NCI-H524 (cell line): ENCODE results near the gene ADGRF5.
"Not testable (repeated sequence)": the region's sequence is repeated elsewhere in the genome, so short reads cannot be mapped to it uniquely, and the experiment has no call there.

Source experiments
- DNase-seq, 2 experiments: peaks; one replicate each; lab custom pipeline; 2025; lab: John Stamatoyannopoulos, UW

The ADGRF5 gene

GRCh38 chr6:46894433-46894832 lies 27.3 kb downstream of the ADGRF5 start:
- no peak for DNase-seq

- no peak for DNase-seq
Observed at GRCh38 chr6:46893648-46894047, 28.1 kb downstream of the ADGRF5 start.

DNA sequence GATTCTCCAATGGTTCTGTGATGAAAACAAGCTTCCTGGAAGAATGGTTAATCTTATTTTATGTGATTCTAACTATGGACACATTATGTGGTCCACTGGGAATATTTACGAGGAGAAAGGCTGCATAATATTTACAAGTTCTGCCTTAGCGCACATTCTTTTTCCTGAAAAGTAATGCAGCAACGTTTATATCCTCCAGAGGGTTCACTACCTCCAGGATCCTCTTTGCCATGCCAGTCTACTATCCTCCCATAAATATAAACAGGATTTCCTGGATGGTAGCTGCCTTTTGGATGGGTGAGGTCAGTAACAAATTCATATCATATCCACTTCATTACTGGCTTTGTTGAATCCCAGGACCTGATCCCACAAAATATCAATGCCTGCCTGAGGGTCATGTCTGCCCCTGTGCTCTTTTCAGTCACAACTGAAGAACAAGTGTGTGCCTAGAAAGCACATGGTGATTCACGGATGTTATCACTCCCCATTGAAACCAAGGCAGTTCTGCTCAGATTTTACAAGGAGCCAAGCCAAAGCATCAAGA lies 30.4 kb downstream of the ADGRF5 start:
- DNase-seq, result no peak

GRCh38 chr6:46888578-46888977 lies 33.2 kb downstream of the ADGRF5 start:
- DNase-seq, result no peak

- no peak for DNase-seq
Observed at GRCh38 chr6:46888031-46888430, 33.7 kb downstream of the ADGRF5 start.

DNA sequence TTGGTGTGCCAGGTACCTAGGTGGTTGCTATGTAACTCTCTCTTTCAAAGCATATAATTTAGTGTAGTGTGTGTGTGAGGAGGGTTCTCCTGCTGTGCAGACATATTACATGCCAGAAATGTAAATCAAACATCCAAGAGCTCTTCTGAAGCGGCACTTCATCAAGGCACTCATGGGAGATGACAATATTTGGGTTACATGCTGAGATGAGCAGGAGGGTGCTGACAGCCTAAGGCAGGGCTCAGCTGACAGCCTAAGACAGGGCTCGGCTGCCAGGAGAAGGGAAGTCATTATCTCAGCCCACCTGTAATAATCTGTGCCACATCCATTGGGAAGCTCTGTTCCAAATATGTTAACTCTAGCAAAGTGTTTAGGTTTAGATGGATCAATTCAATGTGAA lies 39.1 kb downstream of the ADGRF5 start:
- no peak for DNase-seq

- no peak for DNase-seq
Observed at GRCh38 chr6:46879003-46879402, 42.7 kb downstream of the ADGRF5 start.

DNA sequence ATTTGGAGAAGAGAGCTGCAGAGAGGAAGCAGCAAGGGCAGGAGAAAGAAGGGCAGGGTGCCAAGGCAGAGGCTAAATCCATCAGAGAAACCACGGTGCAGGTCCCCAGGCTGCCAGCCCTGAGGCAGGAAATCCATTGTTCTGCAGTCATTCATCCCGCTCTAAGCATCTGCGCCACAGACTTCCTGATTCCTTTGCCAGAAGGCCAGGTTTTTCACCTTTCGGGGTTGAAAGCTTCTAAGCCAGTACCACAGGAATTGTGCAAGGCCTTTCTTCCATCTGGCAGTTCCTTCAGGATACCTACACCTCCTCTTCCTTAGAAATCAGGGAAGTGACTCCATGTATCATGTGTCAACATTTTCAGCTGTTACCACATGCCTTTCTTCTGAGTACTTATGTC lies 45.6 kb downstream of the ADGRF5 start:
- DNase-seq, result peak in 1 of 2 experiments; percentile 0

GRCh38 chr6:46867411-46867810 lies 54.3 kb downstream of the ADGRF5 start:
- no peak for DNase-seq

DNA sequence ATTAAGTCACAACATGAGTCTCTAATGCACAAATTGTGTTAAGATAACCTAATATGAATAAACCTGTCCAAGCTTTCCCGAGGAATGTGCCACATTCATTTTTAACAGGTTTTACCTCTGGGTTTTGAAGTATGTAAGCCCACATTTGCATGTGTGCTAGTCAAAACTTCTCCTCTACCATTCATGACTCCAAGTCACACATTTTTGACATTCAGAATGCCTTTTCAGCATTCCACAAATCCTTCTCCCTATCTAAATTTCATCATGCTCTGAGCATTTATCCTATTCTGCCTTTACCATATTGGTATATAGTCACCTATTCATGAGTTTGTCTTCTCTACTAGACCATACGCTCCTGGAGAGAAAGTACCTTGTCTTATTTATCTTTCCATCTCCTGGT lies 56.5 kb downstream of the ADGRF5 start:
- no peak for DNase-seq

GRCh38 chr6:46863791-46864190 lies 57.9 kb downstream of the ADGRF5 start:
- DNase-seq, result no peak

DNA sequence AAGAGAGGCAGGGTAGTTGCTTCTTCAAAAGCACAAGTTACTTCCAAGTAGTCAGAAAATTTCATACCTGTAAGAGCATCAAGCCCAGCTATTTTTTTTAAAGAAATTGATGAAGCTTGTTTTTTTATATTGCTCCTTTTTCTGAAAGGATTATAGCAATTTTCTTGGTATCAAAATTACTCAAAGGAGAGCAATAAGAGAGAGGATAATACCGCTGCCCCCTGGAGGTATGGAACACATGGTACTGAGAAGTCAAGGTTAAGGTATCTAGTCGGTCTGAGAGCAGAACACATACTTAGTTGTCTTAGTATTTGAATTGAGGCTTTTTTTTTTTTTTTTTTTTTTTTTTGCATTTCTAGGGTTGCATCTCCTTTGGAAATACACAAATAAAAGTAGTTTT lies 59.4 kb downstream of the ADGRF5 start:
- DNase-seq, result no peak

DNA sequence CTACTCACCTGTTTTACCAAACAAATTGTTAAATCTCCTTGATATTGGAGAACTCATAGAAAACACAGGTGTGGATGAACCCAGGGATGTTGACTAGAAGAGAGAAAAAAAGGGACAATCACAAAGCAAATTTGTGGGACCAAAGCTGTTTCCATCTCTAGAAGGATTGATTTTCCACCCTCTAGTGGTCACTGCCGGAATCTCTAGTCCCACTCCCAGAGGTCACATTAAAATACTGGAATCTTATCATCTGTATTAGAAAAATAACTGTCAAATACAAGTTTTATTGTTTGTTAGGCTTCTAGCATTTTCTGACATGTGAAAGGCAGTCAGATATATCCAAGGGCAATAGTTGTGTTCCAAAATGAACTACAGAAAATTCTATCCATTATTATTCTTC lies 65.8 kb downstream of the ADGRF5 start:
- DNase-seq, result peak in 1 of 2 experiments; percentile 1

DNA sequence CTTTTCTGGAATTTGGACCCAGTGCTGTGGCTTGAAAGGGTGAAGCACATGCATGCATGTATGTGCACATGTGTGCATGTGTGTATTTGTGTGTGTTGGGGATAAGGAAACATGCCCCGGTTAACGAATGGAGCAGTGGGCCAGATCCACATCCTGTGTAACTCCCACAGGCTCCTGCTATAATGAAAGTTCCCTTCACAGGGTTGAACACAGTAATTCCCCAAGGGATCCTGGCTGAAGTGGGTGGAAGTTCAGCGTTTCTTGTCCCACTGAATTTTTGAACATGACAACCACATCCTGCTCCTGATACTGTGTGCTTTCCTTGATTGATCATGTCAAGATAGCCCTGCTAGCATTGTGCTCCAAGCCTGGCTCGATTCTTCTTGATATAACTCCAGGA lies 70.2 kb downstream of the ADGRF5 start:
- not testable (repeated sequence) for DNase-seq

GRCh38 chr6:46850792-46851191 lies 70.9 kb downstream of the ADGRF5 start:
- no peak for DNase-seq

DNA sequence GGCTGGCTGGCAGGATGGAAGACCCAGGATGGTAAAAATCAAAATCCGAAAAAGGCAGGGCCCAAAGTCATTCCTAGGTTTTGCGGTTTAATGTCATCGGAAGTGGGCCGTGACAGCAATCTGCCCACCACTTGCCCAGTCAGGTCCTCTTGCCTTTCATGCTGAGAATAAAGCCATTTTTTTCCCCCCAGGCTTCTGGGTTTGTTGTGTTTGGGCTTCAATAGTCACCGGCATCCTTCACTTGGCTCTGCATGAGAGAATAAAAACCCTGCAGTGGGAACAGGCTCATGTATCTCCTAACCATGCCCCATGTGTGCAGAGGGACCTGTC lies 72.4 kb downstream of the ADGRF5 start:
- DNase-seq, result no peak

DNA sequence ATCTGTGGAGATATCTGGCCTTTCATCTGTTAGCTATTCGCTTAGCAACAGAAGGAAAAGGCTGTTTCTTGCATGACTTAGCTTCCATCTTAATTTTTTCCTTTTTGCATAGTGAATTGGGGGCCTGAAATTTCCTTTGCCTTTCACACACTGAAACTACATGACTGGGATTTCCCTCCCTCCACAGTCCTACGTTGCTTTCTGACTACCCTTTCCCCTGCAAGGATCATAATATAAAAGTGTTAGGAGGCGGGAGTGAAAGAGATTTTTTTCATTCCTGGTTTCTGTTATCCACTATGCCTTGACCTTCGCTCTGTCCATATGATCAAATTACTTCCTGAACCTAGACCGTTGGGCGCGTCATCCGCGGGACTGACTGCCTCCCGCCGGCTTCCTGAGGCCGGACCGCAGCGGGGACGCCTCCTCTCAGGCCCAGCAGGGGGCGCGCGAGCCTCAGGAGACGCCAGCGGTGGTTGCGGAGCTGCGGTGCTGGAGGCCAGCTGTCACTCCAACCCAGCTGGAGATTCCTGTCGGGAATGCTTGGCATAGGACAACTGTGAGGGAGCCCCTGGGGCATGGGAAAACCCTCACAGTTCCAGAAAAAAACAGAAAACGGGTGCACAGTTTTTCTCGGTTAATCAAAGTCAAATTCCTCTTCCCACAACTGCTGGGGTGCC lies 72.9 kb downstream of the ADGRF5 start:
- DNase-seq, result peak; percentile 37 to 72

DNA sequence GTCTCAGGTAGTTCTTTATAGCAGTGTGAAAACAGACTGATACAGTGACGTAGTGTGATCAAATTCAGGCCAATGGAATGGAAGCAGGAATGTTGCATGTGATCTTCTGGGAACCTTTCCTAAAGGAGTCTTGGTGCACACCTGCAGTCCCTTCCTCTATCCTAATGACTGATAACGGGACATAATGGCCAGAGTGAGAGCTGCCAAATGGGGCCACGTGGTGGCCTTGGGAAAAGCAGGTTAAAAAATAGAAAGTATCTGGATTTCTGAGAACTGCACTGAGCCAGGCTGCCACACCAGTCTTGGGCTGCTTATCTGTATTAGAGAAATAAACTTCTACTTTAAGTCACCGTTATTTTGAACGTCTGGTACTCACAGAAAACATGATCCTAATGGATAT lies 76.6 kb downstream of the ADGRF5 start:
- no peak for DNase-seq

DNA sequence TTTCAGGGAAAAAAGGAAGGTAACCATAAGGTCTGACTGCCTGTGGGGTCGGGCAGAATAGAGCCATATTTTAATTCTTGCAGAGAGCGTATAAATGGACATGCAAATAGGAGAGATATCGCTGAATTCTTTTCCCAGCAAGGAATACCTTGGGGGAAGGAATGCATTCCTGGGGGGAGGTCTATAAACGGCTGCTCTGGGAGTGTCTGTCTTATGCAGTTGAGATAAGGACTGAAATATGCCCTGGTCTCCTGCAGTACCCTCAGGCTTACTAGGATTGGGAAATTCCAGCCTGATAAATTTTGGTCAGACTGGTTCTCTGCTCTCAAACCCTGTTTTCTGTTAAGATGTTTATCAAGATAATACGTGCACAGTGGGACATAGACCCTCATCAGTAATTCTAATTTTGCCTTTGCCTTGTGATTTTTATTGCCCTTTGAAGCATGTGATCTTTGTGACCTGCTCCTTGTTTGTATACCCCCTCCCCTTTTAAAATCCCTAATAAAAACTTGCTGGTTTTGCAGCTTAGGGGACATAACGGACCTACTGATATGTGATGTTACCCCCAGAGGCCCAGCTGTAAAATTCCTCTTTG lies 79.4 kb downstream of the ADGRF5 start:
- DNase-seq, result not testable (repeated sequence)

DNA sequence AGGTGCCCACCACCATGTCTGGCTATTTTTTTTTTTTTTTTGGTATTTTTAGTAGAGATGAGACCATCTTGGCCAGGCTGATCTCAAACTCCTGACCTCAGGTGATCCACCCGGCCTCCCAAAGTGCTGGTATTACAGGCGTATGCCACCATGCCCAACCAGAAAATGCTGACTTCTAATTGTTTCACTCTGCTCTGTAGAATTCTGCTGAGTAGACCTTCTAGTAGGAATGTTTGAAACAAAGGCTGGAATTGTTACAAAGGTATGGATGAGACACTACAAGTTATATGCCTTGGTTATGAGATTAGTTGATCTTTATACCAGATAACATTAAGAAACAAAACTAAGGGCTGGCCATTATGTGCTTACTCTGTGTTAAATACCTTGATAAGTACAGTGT lies 83.7 kb downstream of the ADGRF5 start:
- no peak for DNase-seq

GRCh38 chr6:46834991-46835390 lies 86.7 kb downstream of the ADGRF5 start:
- not testable (repeated sequence) for DNase-seq

DNA sequence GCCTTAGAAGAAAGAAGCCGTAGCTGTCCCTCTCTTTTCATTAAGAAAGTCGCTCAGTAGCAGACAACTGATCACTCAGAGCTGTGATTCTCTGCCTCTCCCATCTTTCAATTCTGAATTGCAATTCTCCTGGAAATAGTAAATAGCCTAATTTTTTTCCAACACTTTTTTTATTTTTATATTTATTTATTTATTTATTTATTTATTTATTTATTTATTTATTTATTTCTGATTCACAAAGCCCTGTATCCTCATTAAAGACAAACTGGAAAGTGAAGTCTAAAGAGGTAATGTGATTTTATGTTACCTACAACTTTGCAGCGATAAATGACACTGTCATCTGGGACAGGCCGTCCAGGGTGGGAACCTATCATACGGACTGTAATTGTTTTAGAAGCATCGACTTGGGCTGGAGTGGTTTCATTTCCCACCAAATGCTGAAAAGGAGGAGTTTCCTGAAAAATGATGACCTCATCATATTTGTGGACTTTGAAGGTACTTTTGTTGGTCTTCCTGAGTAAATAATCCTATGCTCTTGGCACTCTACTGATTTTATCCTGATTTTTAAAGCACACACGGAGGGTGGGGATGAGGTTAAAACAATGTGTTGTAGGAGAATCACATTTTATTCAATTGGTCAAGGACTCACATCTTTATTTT lies 87.4 kb downstream of the ADGRF5 start:
- not testable (repeated sequence) for DNase-seq

DNA sequence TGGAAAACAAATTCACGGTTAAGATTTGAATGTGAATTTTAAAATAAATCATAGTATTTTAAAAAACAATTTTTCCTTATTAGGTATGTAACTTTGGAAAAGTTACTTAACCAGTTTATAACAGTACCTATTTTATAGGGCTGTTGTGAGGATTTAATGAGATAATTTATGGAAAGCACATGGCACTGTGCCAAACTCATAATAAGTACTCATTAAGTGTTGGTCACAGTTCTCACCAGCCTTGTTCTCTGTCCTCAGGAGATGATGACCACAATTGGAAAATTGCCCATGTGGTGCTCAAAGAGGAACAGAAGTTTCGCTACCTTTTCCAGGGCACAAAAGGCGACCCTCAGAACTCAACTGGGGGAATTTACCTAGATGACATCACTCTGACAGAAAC lies 88.9 kb downstream of the ADGRF5 start:
- no peak for DNase-seq
